ENCODE data around the gene HAND1.

Gene HAND1

DNA sequence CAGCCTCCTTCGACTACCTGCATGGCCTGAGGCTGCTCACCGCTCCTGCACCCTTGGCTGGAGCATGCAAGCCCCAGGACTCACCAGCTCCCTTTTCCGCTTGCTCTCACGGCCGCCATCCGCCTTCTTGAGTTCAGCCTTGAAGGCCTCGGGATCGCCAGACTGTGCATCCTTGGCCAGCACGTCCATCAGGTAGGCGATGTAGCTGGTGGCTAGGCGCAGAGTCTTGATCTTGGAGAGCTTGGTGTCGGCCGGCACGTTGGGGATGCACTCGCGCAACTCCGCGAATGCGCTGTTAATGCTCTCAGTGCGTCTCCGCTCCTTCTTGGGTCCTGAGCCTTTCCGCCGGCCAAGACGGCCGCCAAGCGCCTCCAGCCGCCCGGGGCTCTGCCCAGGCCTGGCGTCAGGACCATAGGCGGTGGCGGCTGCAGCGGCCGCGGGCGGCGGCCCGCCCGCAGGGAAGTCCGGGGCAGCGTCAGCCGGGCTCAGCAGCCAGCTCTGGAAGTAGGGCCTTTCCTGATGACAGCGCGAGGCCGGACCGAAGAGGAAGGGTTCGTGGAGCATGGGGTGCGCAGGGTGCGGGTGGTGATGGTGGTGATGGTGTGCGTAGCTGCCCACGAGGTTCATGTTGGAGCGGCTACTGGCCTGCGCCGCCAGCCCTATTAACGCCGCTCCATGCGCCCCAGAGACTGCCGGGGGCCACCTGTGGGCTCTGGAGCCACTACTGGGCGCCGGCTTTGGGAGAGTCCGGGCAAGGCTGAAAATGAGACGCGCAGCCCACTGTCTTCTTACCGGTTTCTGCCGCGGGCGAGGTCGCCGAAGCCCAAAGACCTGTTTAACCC is 424 bp downstream of the HAND1 start:
- DNase-seq: no peak

DNA sequence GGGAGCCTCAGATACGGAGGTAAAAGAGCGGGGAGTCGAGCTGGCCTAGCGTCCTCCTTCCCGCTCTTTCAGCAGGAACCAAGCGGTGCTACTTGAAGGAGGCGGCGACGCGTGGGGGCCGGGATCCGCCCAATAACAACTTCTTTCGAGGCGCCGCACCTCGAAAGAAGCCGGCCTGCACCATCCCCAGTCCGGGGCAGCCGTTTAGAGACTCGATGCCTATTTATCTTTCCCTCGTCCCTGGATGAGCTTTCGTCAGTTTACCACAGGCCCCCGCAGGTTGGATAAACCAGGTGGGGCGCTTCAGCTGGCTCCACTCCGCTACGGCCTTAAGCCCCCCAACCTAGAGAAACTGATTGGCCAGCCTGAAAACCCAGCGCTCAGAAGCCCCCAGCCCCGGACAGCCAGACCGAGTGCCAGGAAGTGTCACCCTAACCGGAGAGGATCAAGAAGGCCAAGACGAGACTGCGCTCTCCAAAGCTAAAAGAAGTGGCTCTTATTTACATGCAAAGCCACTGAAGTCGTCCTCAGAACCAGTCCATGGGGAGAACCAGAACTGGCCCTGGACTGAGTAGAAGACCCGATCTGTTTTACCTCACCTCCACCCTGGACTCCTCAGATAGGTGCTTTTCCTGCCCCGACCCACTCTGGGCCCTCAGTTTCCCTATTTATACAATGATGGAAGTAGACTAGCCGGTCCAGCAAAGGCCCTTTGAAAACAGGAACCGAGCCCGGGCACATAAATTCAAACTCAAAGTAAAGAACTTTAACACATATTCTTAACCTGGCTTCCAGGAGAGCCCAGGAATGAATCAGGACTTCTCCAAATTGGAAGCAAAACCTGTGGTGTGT is 1.4 kb downstream of the HAND1 start:
- DNase-seq: no peak

DNA sequence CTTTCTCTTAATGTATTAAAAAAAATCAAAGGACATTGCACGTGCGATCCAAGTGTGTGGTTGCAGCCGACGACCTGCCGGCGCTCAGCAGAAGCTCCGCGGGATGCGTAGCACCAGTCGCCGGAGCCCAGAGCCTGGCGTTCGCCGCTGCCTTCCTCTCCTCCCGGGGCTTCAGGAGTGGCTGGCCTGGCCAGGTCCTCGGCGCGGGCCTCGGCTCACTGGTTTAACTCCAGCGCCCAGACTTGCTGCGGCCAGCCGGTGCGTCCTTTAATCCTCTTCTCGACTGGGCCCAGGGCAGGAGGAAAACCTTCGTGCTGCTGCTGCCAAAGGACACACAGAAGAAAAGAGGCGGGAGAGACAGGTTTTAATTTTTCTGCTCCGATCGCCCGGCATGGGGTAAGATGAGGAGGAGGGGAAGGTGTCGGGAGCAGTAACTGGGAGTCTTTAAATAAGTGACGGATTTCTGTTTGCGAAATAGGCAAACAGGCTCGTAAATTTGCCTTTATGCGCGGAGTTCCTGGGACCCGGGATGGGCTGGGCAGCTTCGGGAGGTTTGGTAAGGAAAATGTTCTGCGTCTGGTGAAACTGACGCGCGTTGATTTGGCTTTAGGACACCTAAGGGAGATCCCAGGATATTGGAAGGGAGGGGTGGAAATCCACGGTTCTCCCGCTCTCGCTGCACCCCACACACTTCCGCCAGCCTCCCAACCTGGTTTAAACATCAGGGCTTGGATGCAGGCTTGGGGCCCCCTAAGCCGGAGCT is 2.3 kb downstream of the HAND1 start:
- no peak for DNase-seq

DNA sequence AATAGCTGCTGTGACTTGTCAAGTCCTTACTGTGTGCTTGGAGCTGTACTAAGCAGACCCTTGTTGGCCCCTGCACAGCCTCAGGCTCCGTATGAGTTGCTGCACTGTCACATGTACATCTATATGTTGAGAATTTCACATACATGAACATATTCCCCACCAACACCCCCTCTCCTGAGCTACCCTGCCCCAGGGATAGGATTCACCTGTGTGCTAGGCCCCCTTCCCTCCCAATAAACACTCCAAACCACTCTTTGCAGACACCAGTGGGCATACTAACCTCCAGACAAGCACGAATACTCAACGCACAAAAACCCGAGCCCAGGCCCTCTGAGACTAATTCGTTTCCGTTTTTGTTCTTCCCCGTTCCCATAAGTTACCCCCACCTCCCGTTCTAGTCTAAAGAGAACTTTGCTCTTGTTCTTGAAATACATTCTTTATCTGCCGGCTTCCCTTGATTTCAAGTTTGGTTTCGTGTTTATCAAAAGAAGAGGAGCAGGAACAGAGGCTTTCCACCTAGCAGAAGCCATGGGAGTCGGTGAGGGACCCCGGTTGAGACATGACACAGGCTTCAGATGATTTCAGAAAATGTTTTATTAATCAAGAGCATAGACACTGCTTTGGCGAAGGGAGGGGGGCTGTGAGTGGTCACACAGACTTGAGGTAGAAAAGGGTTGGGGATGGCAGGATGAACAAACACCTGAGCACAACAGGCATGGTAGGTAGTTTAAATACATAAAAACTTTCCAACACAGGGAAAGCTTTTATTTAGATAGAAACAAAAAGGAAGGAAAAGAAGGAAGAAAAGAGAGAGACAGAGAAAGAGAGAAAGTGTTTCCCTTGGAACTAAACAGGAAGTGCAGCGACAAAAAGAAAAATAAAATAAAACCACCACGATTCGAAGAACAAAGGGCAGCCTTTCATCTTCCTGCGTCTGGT is 3.4 kb downstream of the HAND1 start:
- DNase-seq: no peak

DNA sequence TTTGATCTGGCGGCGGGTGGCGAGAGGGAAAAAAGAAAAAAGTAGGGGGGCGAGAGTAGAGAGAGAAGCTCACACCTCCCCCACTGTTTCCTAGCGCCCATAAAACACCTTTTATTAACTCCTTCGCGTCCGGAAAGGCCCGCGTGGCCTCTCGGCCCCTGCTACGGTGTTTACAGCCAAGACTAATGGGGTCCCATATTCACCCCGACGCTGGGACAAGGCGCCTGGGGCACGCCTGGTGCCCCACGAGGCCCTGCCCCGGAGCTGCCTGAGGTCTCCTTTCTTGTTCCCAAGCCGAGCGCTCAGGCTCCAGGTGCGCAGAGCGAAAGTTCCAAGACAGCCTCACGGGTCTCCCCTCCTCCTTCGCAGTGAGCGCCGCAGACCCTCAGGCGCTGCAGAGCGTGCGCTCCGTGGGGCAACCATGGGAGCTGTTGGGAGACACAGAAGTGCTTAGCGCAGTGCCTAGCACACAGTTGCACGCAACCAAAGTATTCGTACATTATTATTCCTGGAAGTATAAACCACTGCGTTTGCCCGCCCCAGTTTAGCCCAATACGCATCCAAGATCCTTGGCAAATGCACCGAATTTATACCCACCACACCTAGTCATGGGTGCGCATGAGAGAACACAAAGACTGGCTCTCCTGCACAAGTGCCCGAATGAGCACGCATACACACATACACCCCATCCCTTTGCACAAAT is 4.3 kb downstream of the HAND1 start:
- DNase-seq: no peak

DNA sequence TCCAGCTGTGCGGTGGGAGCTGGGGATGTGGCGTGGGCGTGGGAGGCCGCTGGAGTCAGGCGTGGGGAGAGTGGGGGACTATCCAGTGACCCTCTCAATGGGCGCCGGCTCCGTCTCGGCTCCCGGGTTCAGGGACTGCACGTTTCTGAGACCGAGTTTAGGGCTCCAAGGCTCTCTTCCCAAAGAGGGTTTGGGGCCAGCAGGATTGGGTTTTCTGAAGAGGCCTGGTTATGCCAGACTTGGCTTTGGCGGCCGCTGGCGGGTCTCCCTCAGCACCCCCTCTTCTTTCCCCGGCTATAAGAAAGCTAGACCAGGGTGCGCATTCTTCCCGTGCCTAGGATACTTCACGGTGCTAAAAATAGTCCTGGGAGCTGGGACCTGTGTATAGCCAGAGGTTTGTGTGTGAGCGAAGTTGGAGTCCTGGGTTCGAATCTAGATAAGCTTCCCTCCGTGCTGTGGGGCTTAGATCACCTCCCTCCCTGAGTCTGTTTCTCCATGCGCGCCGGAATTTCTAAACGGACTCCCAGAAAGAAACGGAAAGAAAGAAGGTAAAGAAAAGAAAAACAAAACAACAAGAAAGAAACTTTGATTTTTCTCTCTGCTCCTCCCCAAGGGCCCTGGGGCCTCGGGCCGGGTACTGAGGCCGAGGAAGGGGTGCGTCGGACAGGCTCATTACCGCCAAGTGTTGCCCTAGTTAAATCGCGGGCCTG is 5.0 kb downstream of the HAND1 start:
- DNase-seq: no peak

DNA sequence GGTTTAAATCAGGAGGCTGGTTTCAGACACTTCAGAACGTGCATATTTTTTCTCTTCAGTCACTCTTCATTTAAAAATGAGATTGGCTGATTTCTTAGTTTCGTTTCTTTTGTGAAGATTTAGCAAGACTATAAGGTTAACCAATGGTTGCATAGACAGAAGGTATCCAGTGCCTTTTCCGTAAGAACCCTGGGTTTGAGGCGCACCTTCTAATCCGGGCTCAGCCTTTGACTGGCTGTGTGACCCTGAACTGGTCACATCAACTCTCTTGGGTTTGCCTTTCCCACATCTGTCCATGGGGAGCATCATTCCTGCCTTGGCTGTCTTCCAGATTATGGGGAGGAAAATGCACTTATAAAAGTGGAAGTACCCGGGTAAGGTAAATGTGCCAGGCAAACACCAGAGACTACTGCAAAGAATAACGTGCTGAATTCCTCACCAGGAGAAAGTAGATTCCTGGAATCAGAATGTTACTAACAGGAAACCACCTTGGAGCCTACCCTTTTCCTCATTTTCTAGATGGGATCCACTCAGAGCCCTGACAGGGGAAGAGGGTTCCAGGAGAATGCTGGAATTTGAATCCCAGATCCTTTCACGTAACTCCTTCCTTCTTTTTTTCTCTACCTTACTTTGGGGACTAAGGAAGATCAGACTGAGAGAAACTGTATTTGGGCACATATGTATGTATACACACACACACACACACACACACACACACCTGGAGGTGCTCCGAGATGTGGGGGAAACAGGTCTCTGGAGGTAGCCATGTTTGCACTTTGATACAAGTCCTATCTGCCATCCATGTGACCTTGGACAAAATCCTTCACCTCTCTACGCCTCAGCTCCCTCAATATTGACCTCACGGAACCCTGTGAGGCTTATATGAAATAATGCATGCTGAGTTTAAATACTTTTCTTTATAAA is 6.8 kb downstream of the HAND1 start:
- no peak for DNase-seq

DNA sequence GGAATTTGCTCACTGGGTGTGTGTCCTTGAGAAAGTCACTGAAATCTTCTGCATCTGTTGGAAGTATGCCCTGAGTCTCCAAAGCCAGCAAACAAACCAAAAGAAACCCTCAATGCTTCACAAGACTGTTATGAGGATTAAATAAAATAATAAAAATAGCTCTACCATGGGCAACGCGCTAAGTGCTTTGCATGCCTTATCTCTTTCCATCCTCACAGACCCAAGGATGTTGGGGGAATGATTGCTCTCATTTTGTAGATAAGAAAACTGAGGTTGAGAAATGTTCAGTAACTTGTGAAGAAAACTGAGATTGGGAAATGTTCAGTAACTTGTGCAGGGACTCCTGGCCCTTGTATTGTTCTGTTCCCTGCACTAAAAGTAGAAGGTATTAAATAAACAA is 7.9 kb downstream of the HAND1 start:
- DNase-seq: no peak

DNA sequence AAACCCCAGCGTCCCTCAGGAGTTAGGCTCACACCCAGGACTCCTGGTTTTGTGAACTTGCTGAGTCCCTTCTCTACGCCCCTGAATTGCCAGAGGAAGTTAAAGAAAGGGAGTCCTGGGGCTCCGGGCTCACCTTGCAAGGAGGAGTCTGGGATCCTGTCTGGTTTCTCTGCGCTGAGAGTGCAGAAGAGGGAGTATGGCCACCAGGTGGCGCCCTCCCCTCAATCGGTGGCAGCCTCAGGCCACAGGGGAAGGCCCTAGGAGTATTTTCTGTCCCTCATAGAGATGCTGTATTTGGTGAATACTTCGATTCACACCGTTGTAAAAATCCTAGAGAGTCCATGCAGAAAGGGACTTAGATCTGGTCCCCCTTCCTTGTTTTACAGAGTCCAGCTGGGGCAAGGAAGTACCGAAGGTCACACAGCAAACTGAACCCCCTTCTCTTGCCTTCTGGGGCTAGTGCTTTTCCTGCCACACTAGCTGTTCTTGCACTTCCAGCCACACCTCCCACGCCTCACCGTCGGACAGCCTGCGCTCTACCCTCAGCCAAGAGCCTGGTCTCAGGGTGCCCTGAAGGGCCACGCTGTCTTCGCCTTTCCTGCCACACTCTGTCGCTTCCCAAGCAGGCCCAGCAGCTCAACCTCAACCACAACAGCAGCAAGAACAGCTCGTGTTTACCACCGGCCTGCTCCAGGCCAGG is 10.2 kb downstream of the HAND1 start:
- DNase-seq: peak; percentile 62 to 73

DNA sequence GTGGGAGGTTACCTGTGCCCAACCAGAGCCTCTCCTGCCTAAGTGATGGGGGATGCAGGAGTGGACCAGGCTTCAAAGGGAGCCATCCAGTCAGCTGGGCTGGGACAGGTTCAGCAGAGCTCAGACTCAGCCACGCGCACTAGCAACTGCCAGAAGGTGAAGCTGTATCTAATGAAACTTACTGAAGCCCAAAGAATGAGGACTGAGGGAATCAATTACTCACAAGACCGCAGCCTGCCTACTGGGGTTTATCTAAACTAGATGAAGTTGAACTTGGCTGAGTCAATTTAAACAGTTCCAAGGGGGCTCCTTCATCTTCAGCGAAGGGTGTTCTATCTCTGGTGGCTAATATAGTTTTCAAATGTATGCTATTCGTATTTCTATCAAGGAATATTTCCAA is 11.4 kb downstream of the HAND1 start:
- DNase-seq: no peak

DNA sequence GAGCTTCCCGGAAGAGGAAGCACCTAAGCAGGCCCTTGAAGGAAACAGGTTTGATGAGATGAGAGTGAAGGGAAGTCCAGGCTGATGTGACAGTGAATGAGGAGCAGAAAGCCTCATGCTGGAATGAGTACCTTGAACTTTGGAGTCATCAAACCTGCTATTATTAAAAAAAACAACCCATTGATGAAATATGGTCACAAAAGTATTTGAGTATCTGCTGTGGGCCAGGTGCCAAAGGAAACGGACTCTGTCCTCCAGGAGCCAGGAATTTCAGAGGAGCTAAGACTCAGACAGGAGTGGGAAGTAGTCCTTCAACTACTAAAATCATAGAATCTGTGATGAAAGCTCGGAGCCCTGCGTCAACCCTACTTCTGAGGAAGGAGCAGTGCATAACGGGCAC is 11.9 kb downstream of the HAND1 start:
- DNase-seq: no peak

DNA sequence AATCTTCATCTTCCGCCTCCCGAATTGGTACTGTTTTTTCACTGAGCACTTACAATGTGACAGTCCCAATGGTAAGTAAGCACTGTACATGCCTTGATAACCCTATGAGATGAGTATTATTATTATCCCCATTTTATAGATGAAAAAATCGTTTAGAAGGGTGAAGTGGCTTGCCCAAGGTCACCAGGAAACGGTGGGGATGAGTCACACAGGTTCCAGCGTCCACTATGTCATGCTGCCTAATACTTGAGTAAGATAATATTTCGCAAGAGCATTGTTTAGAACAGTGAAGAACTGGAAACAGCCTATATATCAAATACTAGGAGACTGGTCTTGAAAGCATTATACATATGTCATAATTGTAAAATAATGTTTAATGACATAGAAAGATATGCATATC is 12.9 kb downstream of the HAND1 start:
- DNase-seq: no peak

DNA sequence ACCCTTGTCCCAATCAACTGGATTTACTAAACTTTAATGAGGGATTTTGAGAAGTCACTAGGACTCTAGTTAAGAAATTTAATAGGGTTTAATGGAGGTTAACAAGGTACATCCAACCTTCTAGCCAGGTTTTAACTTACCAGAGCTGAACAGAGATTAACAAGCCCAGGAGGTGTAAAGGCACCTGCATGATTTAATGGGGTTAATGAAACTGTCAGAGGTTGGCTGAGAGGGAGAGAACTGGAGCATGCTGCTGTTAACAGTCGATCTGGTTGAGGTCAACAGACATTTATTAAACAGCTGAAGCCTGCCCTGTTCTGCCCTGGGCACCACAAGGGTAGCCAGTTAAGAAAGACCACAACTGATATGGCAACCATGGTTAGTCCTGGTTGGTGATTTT is 13.6 kb downstream of the HAND1 start:
- DNase-seq: no peak

DNA sequence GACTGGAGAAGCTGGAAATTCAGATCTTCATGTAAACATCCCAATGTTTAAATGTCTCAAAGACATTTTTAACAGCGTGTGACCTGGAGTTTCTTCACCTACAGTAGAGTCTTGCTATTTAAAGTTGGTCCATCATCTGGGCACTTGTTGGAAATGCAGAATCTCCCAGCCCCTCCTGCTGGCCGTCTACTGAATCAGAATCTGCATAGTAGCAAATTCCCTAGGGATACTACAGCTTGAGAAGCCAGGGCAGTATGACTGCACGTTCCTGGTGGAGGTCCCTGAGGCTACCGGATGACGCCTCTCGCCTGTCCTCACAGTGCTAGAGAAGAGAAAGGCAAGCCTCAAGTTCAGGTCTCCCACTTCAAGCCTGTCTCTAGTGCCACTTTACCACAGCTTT is 16.5 kb downstream of the HAND1 start:
- DNase-seq: no peak

DNA sequence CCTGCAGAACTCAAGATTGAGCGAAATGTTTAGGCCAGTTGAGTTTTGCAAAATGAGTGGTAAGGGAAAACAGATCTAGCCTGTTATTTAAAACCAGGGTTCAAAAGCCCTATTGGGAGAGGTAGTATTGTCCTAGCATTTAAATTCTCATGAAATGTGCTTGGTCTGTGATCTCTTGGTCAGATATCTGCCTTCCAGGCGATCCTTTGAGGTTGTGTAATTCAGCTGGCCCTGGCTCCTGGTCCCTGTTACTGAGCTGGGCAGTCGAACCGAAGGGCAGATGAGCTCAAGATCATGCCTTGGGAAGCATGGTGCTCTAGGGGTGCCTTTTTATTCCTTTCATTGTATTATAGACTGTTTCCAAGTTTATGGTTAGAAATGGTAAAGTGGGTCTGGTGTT is 17.9 kb downstream of the HAND1 start:
- no peak for DNase-seq

DNA sequence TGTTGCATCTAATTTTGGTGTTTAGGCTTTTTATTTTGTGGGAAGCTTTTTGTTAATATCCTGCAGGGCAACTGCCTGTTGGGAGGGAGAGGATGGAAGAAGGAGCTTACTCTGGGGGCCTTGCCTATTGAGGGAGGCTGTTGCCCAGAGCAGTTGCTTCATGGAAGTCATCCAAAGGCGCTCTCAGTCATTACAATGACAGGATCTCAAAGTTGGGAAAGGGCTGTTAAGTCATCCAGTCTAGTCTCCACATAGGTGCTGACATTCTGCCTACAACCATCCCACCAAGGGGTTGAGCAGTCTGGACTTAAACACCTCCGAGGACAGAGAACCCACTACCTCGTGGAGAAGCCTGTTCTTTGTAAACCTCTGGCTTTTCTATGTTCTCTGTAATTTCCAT is 19.0 kb downstream of the HAND1 start:
- no peak for DNase-seq

DNA sequence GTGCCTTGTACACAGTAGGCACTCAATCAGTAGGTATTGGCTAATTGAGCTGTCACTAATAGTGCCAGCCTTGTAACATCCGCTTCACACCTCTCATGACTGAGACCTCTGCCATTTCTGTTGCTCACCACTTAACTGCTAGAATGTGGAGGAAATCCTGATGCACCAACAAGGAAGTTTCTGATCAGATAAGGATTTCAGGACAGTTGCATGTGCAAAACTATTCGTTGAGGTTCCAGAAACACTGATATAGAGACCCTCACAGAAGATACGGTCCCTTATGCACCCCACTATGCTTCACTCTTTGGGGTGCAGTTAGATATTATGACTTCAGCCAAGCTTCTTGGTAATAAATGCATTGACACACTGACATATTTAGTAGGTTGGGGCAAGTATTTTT is 21.5 kb downstream of the HAND1 start:
- DNase-seq: no peak

DNA sequence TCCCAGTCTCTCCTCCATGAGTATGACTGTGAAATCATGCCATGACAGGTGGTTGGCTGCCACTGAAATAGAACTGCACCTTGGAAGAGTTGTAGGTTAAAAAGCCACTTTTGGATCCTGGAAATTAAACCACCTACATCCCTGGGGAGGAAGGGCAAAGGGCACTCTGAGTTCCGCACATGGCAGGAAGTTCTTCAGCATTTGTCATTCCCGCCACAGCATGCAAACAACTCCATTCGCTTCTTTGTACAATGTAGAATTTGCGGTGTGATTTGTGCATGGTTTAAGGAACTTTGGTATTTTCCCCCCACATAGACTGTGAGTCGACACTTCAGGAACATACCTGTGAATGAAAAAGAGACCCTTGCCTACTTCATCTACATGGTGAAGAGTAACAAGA is 22.4 kb downstream of the HAND1 start:
- no peak for DNase-seq

DNA sequence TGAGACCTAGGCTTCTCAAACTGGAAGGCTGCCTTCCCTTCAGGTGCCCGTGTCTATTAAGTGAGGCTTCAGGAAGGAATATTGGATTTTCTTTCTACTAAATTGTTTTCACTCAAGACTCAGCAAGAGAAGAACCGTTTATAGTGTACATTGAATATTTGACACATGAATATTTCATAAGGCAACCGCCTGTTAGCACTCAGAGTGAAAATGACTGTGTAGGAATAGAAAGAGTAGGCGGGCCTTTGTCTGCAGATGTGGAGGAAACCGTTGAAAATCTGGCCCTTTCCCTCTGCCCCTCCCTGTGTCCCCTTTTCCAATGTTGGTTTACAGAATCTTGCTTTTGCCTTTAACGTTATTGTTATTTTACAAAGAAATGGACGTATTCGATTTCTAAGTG is 26.1 kb downstream of the HAND1 start:
- no peak for DNase-seq
